ENCODE measurements around the gene PDE11A.

GRCh38 chr2:177585234-177585863, 487.2 kb downstream of the PDE11A start:
- TF ChIP-seq EZH2 (IDR thresholded peaks at IDR 0.05; ENCODE audit: low read depth, unreplicated experiment) (no peak), POLR2AphosphoS5 (IDR thresholded peaks at IDR 0.05; ENCODE audit: low read depth) (no peak), REST (IDR thresholded peaks at IDR 0.05; ENCODE audit: unreplicated experiment) (no peak)
- TF ChIP-seq, protein P1, sequence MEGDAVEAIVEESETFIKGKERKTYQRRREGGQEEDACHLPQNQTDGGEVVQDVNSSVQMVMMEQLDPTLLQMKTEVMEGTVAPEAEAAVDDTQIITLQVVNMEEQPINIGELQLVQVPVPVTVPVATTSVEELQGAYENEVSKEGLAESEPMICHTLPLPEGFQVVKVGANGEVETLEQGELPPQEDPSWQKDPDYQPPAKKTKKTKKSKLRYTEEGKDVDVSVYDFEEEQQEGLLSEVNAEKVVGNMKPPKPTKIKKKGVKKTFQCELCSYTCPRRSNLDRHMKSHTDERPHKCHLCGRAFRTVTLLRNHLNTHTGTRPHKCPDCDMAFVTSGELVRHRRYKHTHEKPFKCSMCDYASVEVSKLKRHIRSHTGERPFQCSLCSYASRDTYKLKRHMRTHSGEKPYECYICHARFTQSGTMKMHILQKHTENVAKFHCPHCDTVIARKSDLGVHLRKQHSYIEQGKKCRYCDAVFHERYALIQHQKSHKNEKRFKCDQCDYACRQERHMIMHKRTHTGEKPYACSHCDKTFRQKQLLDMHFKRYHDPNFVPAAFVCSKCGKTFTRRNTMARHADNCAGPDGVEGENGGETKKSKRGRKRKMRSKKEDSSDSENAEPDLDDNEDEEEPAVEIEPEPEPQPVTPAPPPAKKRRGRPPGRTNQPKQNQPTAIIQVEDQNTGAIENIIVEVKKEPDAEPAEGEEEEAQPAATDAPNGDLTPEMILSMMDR (conservative IDR thresholded peaks at IDR 0.05; ENCODE audit: low read depth in 2 of 2), result no peak
- TF ChIP-seq, protein P2, sequence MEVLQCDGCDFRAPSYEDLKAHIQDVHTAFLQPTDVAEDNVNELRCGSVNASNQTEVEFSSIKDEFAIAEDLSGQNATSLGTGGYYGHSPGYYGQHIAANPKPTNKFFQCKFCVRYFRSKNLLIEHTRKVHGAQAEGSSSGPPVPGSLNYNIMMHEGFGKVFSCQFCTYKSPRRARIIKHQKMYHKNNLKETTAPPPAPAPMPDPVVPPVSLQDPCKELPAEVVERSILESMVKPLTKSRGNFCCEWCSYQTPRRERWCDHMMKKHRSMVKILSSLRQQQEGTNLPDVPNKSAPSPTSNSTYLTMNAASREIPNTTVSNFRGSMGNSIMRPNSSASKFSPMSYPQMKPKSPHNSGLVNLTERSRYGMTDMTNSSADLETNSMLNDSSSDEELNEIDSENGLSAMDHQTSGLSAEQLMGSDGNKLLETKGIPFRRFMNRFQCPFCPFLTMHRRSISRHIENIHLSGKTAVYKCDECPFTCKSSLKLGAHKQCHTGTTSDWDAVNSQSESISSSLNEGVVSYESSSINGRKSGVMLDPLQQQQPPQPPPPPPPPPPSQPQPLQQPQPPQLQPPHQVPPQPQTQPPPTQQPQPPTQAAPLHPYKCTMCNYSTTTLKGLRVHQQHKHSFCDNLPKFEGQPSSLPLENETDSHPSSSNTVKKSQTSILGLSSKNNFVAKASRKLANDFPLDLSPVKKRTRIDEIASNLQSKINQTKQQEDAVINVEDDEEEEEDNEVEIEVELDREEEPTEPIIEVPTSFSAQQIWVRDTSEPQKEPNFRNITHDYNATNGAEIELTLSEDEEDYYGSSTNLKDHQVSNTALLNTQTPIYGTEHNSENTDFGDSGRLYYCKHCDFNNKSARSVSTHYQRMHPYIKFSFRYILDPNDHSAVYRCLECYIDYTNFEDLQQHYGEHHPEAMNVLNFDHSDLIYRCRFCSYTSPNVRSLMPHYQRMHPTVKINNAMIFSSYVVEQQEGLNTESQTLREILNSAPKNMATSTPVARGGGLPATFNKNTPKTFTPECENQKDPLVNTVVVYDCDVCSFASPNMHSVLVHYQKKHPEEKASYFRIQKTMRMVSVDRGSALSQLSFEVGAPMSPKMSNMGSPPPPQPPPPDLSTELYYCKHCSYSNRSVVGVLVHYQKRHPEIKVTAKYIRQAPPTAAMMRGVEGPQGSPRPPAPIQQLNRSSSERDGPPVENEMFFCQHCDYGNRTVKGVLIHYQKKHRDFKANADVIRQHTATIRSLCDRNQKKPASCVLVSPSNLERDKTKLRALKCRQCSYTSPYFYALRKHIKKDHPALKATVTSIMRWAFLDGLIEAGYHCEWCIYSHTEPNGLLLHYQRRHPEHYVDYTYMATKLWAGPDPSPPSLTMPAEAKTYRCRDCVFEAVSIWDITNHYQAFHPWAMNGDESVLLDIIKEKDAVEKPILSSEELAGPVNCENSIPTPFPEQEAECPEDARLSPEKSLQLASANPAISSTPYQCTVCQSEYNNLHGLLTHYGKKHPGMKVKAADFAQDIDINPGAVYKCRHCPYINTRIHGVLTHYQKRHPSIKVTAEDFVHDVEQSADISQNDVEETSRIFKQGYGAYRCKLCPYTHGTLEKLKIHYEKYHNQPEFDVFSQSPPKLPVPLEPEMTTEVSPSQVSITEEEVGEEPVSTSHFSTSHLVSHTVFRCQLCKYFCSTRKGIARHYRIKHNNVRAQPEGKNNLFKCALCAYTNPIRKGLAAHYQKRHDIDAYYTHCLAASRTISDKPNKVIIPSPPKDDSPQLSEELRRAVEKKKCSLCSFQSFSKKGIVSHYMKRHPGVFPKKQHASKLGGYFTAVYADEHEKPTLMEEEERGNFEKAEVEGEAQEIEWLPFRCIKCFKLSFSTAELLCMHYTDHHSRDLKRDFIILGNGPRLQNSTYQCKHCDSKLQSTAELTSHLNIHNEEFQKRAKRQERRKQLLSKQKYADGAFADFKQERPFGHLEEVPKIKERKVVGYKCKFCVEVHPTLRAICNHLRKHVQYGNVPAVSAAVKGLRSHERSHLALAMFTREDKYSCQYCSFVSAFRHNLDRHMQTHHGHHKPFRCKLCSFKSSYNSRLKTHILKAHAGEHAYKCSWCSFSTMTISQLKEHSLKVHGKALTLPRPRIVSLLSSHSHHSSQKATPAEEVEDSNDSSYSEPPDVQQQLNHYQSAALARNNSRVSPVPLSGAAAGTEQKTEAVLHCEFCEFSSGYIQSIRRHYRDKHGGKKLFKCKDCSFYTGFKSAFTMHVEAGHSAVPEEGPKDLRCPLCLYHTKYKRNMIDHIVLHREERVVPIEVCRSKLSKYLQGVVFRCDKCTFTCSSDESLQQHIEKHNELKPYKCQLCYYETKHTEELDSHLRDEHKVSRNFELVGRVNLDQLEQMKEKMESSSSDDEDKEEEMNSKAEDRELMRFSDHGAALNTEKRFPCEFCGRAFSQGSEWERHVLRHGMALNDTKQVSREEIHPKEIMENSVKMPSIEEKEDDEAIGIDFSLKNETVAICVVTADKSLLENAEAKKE (CRISPR knock-in tag; IDR thresholded peaks at IDR 0.05), result no peak
